ENCODE results near the gene USP9X.
"Not testable (repeated sequence)": the region's sequence is repeated elsewhere in the genome, so short reads cannot be mapped to it uniquely, and the experiment has no call there.

USP9X gene, protein sequence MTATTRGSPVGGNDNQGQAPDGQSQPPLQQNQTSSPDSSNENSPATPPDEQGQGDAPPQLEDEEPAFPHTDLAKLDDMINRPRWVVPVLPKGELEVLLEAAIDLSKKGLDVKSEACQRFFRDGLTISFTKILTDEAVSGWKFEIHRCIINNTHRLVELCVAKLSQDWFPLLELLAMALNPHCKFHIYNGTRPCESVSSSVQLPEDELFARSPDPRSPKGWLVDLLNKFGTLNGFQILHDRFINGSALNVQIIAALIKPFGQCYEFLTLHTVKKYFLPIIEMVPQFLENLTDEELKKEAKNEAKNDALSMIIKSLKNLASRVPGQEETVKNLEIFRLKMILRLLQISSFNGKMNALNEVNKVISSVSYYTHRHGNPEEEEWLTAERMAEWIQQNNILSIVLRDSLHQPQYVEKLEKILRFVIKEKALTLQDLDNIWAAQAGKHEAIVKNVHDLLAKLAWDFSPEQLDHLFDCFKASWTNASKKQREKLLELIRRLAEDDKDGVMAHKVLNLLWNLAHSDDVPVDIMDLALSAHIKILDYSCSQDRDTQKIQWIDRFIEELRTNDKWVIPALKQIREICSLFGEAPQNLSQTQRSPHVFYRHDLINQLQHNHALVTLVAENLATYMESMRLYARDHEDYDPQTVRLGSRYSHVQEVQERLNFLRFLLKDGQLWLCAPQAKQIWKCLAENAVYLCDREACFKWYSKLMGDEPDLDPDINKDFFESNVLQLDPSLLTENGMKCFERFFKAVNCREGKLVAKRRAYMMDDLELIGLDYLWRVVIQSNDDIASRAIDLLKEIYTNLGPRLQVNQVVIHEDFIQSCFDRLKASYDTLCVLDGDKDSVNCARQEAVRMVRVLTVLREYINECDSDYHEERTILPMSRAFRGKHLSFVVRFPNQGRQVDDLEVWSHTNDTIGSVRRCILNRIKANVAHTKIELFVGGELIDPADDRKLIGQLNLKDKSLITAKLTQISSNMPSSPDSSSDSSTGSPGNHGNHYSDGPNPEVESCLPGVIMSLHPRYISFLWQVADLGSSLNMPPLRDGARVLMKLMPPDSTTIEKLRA (N-terminal part only)

DNA sequence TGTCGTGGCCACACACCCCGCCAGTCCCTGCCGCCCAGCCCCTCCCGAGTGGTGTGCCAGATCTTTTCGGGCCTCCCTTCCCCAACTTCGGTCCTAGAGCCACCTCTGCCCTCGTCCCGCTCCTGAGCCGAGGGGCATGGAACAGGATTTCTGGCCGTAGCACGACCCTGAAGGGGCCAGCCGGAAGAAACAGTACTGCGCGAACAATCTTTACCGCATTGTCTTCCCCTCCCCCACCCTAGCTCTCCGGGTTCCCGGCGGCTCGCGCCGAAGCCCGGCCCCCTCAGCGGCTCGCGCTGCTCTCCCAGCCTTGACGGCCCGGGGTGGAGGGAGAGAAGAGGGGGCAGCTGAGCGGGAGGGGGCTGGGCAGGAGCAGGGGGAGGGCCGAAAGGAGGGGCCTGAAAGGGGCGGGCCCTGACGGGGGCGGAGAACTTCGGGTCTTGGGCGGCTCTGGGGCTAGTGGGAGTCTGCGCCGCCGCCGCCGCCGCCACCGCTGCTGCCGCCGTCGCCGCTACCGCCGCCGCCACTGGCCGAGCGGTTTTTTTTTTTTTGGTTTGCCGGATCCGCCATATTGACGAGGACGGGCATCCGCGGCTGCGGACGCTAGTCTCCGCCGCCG is at the start of gene USP9X:
USP9X (plus strand) TSS at position 553 of the 619 bp plus-strand sequence. CDS start 38,184 bp downstream, outside the sequence.
- peak; percentile 91 for DNase-seq (ENCODE audit: low read depth)

DNA sequence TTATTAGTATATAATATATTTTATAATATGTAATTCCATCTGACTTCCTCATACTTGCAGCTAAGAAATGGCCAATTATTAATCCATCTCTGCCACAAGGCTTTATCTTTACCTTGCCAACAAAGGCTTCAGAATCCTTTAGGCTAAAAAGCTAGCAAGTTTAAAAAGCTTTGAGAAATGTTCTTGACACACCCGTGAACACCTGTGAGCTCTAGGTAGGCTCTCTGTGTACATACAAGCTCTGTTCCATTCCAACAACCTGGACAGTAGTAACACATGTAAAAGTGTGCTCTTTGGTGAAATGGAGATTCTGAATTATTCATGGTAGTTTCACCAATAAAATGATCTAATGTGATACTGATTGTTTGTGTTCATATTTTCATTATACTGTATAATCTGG is 49.7 kb upstream of the USP9X start:
- DNase-seq (ENCODE audit: low read depth), result no peak

DNA sequence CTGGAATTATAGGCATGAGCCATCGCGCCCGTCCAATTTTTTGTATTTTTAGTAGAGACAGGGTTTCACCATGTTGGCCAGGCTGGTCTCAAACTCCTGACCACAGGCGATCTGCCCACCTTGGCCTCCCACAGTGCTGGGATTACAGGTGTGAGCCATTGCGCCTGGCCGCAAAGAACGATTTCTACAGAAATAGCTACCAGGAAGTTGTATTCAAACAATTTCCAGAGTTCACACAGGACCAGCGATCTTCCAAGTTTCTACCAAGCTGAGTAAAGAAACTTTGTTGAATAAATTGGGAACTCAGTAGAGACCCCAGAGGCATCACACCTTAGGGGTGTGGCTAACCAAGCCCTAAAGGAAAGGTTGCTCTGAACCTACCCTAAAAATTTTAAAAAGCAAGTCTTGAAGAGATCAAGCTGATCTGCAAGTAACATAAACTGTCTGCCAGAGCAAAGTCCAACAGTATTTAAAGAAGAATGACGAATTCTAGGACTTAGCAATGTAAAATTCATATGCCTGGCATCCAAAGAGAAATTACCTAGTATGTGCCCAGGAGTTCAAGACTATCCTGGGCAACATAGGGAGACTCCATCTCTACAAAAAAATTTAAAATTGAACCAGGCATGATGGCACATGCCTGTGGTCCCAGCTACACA is 48.4 kb upstream of the USP9X start:
- no peak for DNase-seq (ENCODE audit: low read depth)

DNA sequence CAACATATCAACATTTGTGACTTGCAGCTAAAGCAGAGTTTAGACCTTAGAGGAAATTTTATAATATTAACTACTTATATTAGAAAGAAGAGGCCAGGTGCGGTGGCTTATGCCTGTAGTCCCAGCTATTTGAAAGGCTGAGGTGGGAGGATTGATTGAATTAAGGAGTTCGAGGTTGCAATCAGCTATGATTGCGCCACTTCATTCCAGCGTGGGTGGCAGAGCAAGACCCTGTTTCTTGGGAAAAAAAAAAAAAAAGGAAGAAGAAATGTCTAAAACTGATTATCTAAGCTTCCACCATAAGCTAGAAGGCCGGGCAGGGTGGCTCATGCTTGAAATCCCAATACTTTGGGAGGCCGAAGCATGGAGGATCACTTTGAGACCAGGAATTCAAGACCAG is 42.0 kb upstream of the USP9X start:
- DNase-seq (ENCODE audit: low read depth), result no peak

DNA sequence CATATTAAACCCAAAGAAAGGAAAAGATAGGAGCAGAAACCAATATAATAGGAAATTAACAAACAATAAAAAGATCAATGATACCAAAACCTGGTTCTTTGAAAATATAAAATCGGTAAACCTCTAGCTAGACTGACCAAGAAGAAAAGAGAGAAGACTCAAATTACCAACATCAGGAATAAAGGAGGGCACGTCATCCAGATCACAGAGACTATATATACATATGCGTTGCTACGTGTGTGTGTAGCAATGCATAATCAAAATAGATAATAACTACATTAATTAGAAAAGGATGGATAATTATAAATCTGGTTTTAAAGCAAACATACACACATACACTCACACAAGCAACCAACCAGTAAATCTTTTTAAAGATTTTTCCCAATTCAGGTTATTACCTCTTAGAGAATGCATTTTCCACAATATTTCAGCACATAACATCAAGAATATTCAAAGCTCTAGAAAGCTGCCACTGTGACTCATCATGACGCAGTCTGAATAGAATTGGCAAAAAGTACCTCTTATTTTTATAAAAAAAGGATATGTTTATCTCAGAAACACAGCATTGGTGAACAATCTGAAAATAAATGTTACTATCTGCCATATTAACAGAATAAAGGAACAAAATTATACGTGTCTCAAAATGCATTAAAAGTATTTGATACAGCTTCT is 41.4 kb upstream of the USP9X start:
- peak; percentile 5 for DNase-seq (ENCODE audit: low read depth)

DNA sequence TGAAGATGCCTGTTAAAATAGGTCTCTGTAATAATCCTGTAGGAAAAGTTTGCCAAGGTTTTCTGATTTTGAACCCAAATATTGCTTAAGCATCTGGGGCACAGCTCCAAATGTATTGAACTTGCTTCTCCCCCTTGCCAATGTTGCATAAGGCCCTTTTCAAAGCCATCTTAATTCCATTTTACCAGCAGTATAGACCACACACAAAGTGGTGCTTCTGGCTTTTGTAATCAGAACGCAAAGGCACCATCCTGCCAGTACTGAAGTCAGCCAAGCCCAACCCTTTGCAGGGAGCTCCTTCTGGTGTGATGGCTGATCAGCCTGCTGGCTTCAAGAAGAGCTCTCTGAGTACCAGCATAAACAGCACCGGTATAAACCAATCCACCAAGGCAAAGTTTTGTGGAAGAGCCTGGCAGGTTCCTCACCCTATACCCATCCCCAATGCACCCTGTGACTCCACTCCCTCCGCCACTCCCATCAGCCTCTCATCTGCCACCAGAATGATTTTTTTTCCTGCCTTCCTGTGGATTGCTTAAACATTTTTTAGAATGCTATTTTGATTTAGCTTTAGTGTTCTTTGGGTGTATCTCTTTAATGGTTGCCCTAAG is 39.2 kb upstream of the USP9X start:
- peak; percentile 85 for DNase-seq (ENCODE audit: low read depth)

DNA sequence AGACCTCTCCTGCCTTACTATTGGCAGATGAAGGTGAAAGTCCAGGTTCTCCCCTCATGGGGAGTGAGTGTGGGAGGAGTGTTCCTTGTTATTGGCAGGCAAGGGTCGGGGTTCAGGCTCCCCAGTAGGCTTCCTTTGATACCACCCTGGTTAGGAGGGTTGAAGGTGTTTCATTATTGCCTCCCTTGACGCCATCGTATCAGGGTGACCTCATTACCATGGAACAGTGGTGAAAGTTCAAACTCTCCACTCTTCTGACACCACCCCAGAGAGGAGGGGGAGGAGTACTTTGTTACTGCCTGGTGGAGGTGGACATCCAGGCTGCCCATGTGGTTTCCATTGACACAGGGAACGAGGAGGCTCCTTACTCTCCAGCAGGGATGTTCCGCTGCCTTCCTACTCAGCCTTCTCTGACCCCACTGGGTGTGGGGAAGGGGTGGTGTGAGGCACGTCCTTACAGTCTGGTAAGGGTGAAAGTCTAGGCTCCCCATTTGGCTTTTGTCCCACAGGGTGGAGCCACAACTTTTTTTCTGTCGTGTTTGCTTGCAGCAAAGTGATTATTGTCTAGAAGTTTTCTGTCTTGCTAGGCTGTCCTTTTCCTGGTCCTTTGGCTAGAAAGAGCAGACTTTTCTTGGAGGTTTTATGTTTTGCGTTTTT is 37.2 kb upstream of the USP9X start:
- DNase-seq (ENCODE audit: low read depth), result no peak

DNA sequence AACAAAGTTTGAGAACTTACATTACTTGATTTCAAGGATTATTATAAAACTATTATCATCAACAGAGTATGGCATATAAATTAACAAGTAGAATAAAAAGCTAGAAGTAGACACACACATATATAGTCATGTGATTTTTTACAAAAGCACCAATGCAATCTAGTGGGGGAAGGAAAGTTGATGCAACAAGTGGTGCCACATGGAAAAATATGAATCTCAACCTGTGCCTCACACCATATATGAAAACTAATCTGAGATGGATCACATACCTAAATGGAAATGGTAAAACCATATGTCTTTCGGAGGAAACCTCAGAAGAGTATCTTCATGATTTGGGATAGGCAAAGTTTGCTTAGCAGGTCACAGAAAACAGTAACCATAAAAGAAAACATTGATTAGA is 34.9 kb upstream of the USP9X start:
- DNase-seq (ENCODE audit: low read depth), result no peak

DNA sequence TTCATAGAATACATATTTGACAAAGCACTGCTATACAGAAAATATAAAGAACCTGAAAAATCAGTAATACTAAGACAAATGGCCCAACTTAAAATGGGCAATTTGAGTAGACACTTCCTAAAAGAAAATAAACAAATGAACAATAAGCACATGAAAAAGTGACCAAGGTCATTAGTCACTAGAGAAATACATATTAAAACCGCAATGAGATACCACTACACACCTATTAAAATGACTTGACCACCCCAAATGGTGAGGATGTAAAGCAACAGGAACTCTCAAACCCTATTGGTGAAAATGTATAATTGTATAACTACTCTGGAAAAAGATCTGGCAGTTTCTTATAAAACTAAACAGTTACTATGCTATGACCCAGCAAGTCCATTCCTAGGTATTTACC is 34.0 kb upstream of the USP9X start:
- DNase-seq (ENCODE audit: low read depth), result no peak

DNA sequence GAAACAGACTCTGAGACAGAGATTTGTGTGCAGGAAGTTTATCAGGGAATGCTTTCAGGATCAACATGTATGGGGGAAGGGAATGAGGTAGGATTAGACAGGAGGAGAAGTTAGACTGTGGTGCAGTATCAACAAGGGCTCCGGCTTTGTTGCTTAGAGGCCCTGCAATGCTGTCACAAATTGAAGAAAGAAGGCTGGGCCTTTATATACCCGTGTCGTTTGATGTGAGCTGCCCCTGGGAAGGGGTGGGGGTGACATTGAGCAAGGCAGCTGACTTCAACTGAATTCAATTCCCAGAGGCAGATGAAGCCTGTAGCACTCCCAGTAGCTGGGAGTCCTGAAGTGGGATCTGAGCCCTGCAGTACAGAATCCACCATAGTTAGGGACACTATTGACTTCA is 29.5 kb upstream of the USP9X start:
- DNase-seq (ENCODE audit: low read depth), result no peak

DNA sequence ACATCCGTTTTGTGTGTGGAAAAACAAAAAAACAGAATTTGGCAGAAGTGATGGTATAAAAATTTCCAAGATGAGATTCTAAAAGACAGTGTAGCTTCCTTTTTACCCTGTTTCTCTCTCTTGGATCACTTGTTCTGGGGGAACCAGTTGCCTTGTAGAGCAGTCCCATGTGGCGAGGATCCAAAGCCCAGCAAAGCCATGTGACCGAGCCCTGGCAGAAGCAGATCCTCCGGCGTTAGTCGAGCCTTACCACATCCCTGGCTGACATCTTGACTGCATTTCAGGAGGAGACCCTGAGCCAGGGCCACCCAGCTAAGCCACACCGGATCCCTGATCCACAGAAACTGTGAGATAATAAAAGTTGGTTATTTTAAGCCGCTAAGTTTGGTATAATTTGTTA is 22.0 kb upstream of the USP9X start:
- not testable (repeated sequence) for DNase-seq (ENCODE audit: low read depth)

DNA sequence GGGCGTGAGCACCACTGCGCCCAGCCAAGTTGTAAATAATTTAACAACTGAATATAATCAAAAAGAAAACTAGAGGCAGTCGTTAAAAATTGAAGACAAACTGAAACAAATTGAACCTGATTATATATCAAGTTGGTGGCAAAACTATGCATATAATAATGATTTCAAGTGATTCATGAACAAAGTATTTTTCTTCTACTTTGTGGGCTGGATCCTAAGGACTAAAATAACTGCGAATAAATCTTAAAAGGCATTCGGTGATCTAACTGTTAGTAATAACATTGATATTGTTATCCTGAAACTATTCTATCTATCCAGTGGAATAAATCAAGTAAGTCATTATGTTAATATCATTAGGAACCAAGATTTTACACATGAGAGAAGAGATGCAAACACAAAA is 21.2 kb upstream of the USP9X start:
- no peak for DNase-seq (ENCODE audit: low read depth)

DNA sequence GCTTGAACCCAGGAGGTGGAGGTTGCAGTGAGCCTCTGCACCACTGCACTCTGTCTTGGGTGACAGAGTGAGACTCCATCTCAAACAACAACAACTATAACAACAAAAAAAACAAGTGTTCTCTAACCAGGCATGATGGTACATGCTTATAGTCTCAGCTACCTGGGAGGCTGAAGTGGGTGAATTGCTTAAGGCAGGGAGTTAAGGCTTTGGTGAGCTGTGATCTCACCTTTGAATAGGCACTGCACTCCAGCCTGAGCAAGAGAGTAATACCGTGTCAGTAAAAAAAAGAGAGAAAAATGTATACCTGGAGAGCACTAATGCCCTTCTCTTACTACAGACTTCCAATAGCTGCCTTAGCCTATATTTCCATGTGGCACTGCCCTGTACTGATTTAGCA is 18.9 kb upstream of the USP9X start:
- no peak for DNase-seq (ENCODE audit: low read depth)

DNA sequence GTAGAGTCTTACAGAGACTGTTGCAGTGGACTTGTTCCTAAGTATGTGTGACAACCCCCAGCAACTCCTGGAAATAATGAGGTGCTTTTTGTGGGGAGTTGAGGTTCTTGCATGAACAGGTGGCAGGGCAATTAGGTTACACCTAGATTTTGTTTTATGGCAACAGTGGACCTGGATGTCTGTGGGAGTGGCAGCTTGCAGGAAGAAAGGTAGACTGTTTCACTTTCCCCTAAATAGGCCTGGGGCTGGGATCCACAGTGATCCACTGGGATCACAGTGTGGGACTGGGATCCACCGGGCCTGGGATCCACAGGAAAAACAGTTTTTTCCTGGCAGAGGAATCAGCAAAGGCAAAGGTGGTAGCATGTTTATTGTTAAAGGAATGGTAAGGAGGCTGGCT is 18.3 kb upstream of the USP9X start:
- no peak for DNase-seq (ENCODE audit: low read depth)

DNA sequence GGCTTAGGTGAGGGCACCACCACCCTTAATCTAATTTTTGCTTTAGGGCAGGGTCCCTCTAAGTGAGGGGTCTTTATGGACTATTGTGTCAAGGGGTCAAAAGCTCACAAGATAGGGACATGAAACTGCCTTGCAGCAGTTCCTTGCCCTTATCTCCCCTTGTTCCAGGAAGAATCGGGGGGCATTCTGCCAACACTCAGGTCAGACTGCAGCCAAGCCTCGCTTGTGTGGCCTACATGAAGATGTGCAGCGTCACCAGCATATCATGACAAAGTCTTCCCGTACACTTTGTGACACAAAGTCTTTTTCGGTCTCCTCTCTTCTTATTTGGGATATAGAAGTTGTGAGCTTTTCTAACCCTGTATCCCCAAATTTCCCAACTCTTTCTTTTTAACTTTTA is 17.5 kb upstream of the USP9X start:
- no peak for DNase-seq (ENCODE audit: low read depth)

DNA sequence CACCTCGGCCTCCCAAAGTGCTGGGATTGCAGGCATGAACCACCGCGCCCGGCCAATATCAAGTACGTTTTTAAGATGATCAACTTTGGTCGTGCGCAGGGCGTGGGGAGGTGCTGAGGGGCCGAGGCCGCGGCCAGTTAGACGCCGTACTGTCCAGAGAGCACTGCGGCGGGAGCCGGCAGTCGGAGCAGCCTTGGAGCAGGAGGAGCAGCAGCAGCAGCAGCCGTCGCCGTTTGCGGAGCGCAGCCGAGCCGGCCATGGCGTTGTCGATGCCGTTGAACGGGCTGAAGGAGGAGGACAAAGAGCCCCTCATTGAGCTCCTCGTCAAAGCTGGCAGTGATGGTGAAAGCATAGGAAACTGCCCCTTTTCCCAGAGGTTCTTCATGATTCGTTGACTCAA is 8.5 kb upstream of the USP9X start:
- DNase-seq (ENCODE audit: low read depth), result no peak

DNA sequence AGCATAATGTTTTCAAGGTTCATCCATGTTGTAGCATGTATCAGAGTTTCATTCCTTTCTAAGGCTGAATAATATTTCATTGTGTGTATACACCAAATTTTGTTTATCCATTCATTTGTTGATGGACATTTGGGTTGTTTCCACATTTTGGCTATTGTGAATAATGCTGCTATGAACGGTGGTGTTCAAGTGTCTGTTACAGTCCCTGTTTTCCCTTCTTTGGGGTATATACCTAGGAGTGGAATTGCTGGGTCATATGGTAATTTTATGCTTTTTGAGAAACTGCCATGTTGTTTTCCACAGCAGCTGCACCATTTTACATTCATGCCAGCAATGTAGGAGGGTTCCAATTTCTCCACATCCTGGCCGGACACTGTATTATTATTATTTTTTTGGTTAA is 3.4 kb upstream of the USP9X start:
- DNase-seq (ENCODE audit: low read depth), result no peak

DNA sequence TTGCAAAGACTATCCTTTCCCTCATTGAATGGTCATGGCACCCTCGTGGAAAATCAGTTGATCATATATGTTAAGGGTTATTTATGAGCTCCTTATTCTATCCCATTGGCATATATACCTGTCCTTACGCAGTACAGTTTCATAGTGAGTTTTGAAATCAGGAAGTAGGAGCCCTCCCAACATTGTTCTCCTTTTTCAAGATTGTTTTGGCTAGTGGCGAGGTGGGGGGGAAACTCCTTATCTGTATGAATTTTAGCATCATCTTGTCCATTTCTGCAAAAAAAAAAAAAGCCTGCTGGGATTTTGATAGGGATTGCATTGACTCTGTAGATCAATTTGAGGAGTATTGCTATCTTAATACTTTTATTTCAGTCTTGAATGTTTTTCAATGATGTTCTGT is 2.5 kb upstream of the USP9X start:
- DNase-seq (ENCODE audit: low read depth), result no peak

DNA sequence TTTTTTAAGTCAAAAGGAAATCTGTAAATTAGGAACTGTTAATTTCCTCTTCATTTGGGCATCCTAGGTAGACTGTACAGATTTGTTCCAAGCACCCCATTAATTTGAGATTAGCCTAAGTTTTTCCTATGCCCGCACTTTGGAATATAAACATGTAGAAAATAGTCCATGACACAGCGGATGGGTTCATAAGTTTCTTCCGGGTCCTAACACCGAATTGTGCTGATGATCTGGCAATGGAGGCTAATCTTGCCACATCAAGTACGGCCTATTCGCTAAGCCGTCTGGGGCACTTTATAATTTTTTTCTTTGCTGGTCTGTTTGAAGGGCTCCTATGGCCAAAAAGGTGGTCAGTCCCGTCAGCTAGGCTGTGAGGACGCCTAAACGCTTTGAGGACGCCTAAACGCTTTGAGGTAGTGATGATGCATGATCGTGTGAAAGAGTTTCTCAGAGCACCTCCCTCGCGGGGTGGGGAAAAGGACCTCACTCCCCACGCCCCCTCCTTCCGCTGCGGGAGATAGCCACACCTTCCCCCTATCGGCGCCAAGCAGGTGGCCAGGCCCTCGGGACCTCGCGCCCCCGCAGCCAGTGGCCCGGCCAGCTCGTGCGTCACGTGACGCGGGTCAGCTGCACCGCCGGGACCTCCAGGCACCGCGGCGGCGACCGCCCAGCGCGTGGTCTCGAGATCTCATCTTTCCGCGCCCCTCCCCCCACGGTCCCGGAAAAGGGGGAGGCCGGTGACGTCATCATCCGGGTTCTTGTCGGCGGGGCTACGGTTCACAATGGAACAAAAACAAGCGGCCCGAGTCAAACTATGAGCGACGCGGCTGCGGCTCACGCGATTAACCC is 977 bp upstream of the USP9X start:
- peak; percentile 95 for DNase-seq (ENCODE audit: low read depth)
